Measurements from ENCODE around the gene CDYL2.
A peak's percentile ranks its signal among the peaks of the same experiment; 100 is the strongest.
"Not testable (repeated sequence)": the region's sequence is repeated elsewhere in the genome, so short reads cannot be mapped to it uniquely, and the experiment has no call there.

CDYL2 gene

GRCh38 chr16:80804526-80805383 lies at the start of gene CDYL2:
CDYL2 (minus strand) TSS chr16:80804598; CDS start chr16:80804173, 425 bp downstream.
- DNase-seq (ENCODE audit: insufficient read length, low spot score): peak; percentile 70
- FAIRE-seq: no peak

- DNase-seq (ENCODE audit: insufficient read length, low spot score) (no peak), FAIRE-seq (no peak)
These were observed 48.0 kb upstream of the CDYL2 start for GRCh38 chr16:80852261-80852872.

GRCh38 chr16:80851831-80852230 lies 47.4 kb upstream of the CDYL2 start:
- FAIRE-seq: no peak
- no peak for DNase-seq (ENCODE audit: insufficient read length, low spot score)

GRCh38 chr16:80850757-80851156 lies 46.4 kb upstream of the CDYL2 start:
- DNase-seq (ENCODE audit: insufficient read length, low spot score): no peak
- no peak for FAIRE-seq

- no peak for DNase-seq (ENCODE audit: insufficient read length, low spot score)
- no peak for FAIRE-seq
These were observed 44.5 kb upstream of the CDYL2 start for GRCh38 chr16:80848862-80849261.

GRCh38 chr16:80846680-80847079 lies 42.3 kb upstream of the CDYL2 start:
- no peak for FAIRE-seq

GRCh38 chr16:80846275-80846674 lies 41.9 kb upstream of the CDYL2 start:
- FAIRE-seq (no peak), DNase-seq (ENCODE audit: insufficient read length, low spot score) (no peak)

More at GRCh38 chr16:80846680-80847079, 42.3 kb upstream of the CDYL2 start:
- no peak for DNase-seq (ENCODE audit: insufficient read length, low spot score)

- DNase-seq (ENCODE audit: insufficient read length, low spot score): no peak
- FAIRE-seq: no peak
These were observed 40.0 kb upstream of the CDYL2 start for GRCh38 chr16:80844395-80844794.

- no peak for FAIRE-seq
- DNase-seq (ENCODE audit: insufficient read length, low spot score): no peak
These were observed 36.8 kb upstream of the CDYL2 start for GRCh38 chr16:80841231-80841630.

- DNase-seq (ENCODE audit: insufficient read length, low spot score): no peak
- no peak for FAIRE-seq
These were observed 33.2 kb upstream of the CDYL2 start for GRCh38 chr16:80837533-80838147.

- no peak for FAIRE-seq
- no peak for DNase-seq (ENCODE audit: insufficient read length, low spot score)
These were observed 32.4 kb upstream of the CDYL2 start for GRCh38 chr16:80836846-80837245.

GRCh38 chr16:80836202-80836601 lies 31.8 kb upstream of the CDYL2 start:
- FAIRE-seq (no peak), DNase-seq (ENCODE audit: insufficient read length, low spot score) (no peak)

GRCh38 chr16:80831039-80831438 lies 26.6 kb upstream of the CDYL2 start:
- FAIRE-seq: no peak
- DNase-seq (ENCODE audit: insufficient read length, low spot score): no peak

- DNase-seq (ENCODE audit: insufficient read length, low spot score): no peak
- FAIRE-seq: no peak
These were observed 24.1 kb upstream of the CDYL2 start for GRCh38 chr16:80828495-80828894.

- no peak for FAIRE-seq
- no peak for DNase-seq (ENCODE audit: insufficient read length, low spot score)
These were observed 22.6 kb upstream of the CDYL2 start for GRCh38 chr16:80827007-80827406.

- FAIRE-seq (no peak), DNase-seq (ENCODE audit: insufficient read length, low spot score) (no peak)
These were observed 21.0 kb upstream of the CDYL2 start for GRCh38 chr16:80825365-80825758.

GRCh38 chr16:80824623-80825364 lies 20.4 kb upstream of the CDYL2 start:
- DNase-seq (ENCODE audit: insufficient read length, low spot score): no peak
- peak; percentile 93 for FAIRE-seq

GRCh38 chr16:80819988-80820387 lies 15.6 kb upstream of the CDYL2 start:
- DNase-seq (ENCODE audit: insufficient read length, low spot score): no peak
- no peak for FAIRE-seq

- no peak for DNase-seq (ENCODE audit: insufficient read length, low spot score)
- FAIRE-seq: no peak
These were observed 12.0 kb upstream of the CDYL2 start for GRCh38 chr16:80816356-80816755.

GRCh38 chr16:80815278-80815677 lies 10.9 kb upstream of the CDYL2 start:
- not testable (repeated sequence) for FAIRE-seq; DNase-seq (ENCODE audit: insufficient read length, low spot score)

GRCh38 chr16:80812593-80812992 lies 8.2 kb upstream of the CDYL2 start:
- FAIRE-seq (no peak), DNase-seq (ENCODE audit: insufficient read length, low spot score) (no peak)

Data from GM19239 (cell line).